WTC11 (cell line): ENCODE results near the gene ALDH3A2. TPM values are rescaled to one million over a fixed set of nuclear protein-coding genes. Genes with fewer than 3 reads are reported as not detected.

ENCODE experiments used
- ATAC-seq: fragments of 200-7000 bp; cut with Tn5 transposase; 2 replicates; pipeline ENCODE4 v1.10.0; 2021; ENCODE audit warnings: mild to moderate bottlenecking, moderate library complexity
- CTCF ChIA-PET: fragments of 300-600 bp; sonication (Branson Sonifier 250); formaldehyde crosslinking; loops from one replicate; lab custom pipeline; 2021; ENCODE audit warnings: antibody characterized with exemption; lab: Charles Lee
- POLR2A ChIA-PET: fragments of 350-600 bp; sonication (Branson Sonifier 250); formaldehyde crosslinking; loops from one replicate; lab custom pipeline; 2021; ENCODE audit warnings: antibody characterized with exemption; lab: Charles Lee
- DNase-seq: peaks from one replicate; pipeline ENCODE4 v3.0.0; 2021; ENCODE audit warnings: low spot score
- H3K27ac Mint-ChIP-seq: 2 replicates; pipeline ENCODE4 v1.8.0; 2021; ENCODE audit warnings: mixed read lengths
- H3K27me3 Mint-ChIP-seq: 2 replicates; pipeline ENCODE4 v1.8.0; 2021; ENCODE audit warnings: low read depth, mild to moderate bottlenecking, moderate library complexity, mixed read lengths
- H3K36me3 Mint-ChIP-seq: 2 replicates; pipeline ENCODE4 v1.8.0; 2021; ENCODE audit warnings: mixed read lengths
- H3K4me1 Mint-ChIP-seq: 2 replicates; pipeline ENCODE4 v1.8.0; 2022; ENCODE audit warnings: mixed read lengths
- H3K4me3 Mint-ChIP-seq: 2 replicates; pipeline ENCODE4 v1.8.0; 2021; ENCODE audit warnings: mild to moderate bottlenecking, moderate library complexity, mixed read lengths
- H3K9me3 Mint-ChIP-seq: 2 replicates; pipeline ENCODE4 v1.8.0; 2021; ENCODE audit warnings: mixed read lengths
- AR ChIP-seq: fragments of 250-450 bp; sonication (Bioruptor Pico); IDR thresholded peaks from 2 replicates; pipeline ENCODE4 v1.9.0; 2021; ENCODE audit warnings: mild to moderate bottlenecking
- ATF1 ChIP-seq: sonication (generic); formaldehyde crosslinking; IDR thresholded peaks from 2 replicates; pipeline ENCODE4 v1.8.1; 2023; ENCODE audit warnings: mild to moderate bottlenecking, moderate library complexity, missing genetic modification reagents
- CREM ChIP-seq: sonication (generic); formaldehyde crosslinking; IDR thresholded peaks from 2 replicates; pipeline ENCODE4 v1.8.1; 2022; ENCODE audit warnings: mild to moderate bottlenecking, missing genetic modification reagents, moderate library complexity
- GRHL2 ChIP-seq: fragments of 250-450 bp; sonication (Bioruptor Pico); IDR thresholded peaks from 2 replicates; pipeline ENCODE4 v1.8.0; 2022; ENCODE audit warnings: mild to moderate bottlenecking, moderate library complexity; ENCODE audit not compliant: insufficient replicate concordance, severe bottlenecking
- IRF2 ChIP-seq: sonication (generic); formaldehyde crosslinking; IDR thresholded peaks from 2 replicates; pipeline ENCODE4 v1.8.0; 2022; ENCODE audit warnings: low read depth, missing genetic modification reagents, borderline replicate concordance
- JAZF1 ChIP-seq: fragments of 250-450 bp; sonication (Bioruptor Pico); IDR thresholded peaks from 2 replicates; pipeline ENCODE4 v1.9.0; 2021; ENCODE audit warnings: moderate library complexity, mild to moderate bottlenecking, inconsistent platforms
- MYBL2 ChIP-seq: sonication (generic); formaldehyde crosslinking; IDR thresholded peaks from 2 replicates; pipeline ENCODE4 v1.8.1; 2023; ENCODE audit warnings: mild to moderate bottlenecking, moderate library complexity, missing genetic modification reagents
- NR2C2 ChIP-seq: sonication (generic); formaldehyde crosslinking; IDR thresholded peaks from 2 replicates; pipeline ENCODE4 v1.8.0; 2022; ENCODE audit warnings: mild to moderate bottlenecking, missing genetic modification reagents
- OVOL2 ChIP-seq: fragments of 250-450 bp; sonication (Bioruptor Pico); IDR thresholded peaks from 2 replicates; pipeline ENCODE4 v1.9.0; 2021; ENCODE audit warnings: mild to moderate bottlenecking, borderline replicate concordance
- RELA ChIP-seq: sonication (generic); formaldehyde crosslinking; IDR thresholded peaks from 2 replicates; pipeline ENCODE4 v1.8.1; 2022; ENCODE audit warnings: missing genetic modification reagents, mild to moderate bottlenecking, borderline replicate concordance
- STAT6 ChIP-seq: sonication (generic); formaldehyde crosslinking; conservative IDR thresholded peaks from 2 replicates; pipeline ENCODE4 v1.8.1; 2023; ENCODE audit warnings: mild to moderate bottlenecking, low read depth, missing genetic modification reagents, moderate library complexity
- TEAD4 ChIP-seq: sonication (generic); formaldehyde crosslinking; IDR thresholded peaks from 2 replicates; pipeline ENCODE4 v1.8.0; 2022; ENCODE audit warnings: mild to moderate bottlenecking, missing genetic modification reagents
- USF2 ChIP-seq: sonication (generic); formaldehyde crosslinking; IDR thresholded peaks from 2 replicates; pipeline ENCODE4 v1.8.1; 2023; ENCODE audit warnings: mild to moderate bottlenecking, missing genetic modification reagents, moderate library complexity
- ZNF232 ChIP-seq: sonication (generic); formaldehyde crosslinking; IDR thresholded peaks from 2 replicates; pipeline ENCODE4 v1.8.0; 2022; ENCODE audit warnings: mild to moderate bottlenecking, missing genetic modification reagents
- ZNF281 ChIP-seq: sonication (generic); formaldehyde crosslinking; IDR thresholded peaks from 2 replicates; pipeline ENCODE4 v1.8.0; 2023; ENCODE audit warnings: mild to moderate bottlenecking, missing genetic modification reagents
- ZNF317 ChIP-seq: sonication (generic); formaldehyde crosslinking; IDR thresholded peaks from 2 replicates; pipeline ENCODE4 v1.8.1; 2023; ENCODE audit warnings: low read depth, mild to moderate bottlenecking, moderate library complexity, missing genetic modification reagents, borderline replicate concordance
- total RNA-seq: library from RNA; stranded (reverse); gene quantifications from 3 replicates; pipeline ENCODE4 v1.2.3, GENCODE V29; 2021

The ALDH3A2 gene
- total RNA-seq, 1 experiment from 2014 or later: 68.5 TPM

GRCh38 chr17:19717411-19717908 lies 68.9 kb downstream of the ALDH3A2 start:
- no peak for ATAC-seq
- Mint-ChIP-seq H3K4me1 (peaks cover 9% of the 10 kb centered on the region; the same call in 1 of the 2 replicates), H3K4me3 (no peak overlapping the region), H3K9me3 (no peaks in the 10 kb centered on the region), H3K36me3 (no peaks in the 10 kb centered on the region; the same call in 1 of the 2 replicates)
- ChIA-PET POLR2A (no interaction called here), CTCF (interaction anchor here (1.1 to 2.3 kb wide), 4 partner anchors 12 to 355 kb away, joined by 4 to 21 read pairs (median 7); partner anchors contain the start of gene B9D1)
- no peak for TF ChIP-seq NR2C2 (CRISPR knock-in tag)
- TF ChIP-seq ATF1: no peak
- TF ChIP-seq TEAD4 (CRISPR knock-in tag): no peak
- no peak for TF ChIP-seq RELA (CRISPR knock-in tag)
- no peak for TF ChIP-seq CREM (CRISPR knock-in tag)
- no peak for TF ChIP-seq JAZF1 (CRISPR knock-in tag)
- TF ChIP-seq ZNF317: no peak
- TF ChIP-seq GRHL2: no peak
- no peak for TF ChIP-seq ZNF232 (CRISPR knock-in tag)
- no peak for TF ChIP-seq MYBL2 (CRISPR knock-in tag)
- TF ChIP-seq AR (CRISPR knock-in tag): no peak
- TF ChIP-seq ZNF281 (CRISPR knock-in tag): no peak
- no peak for TF ChIP-seq USF2 (CRISPR knock-in tag)
- TF ChIP-seq IRF2 (CRISPR knock-in tag): no peak
- no peak for TF ChIP-seq OVOL2 (CRISPR knock-in tag)
- TF ChIP-seq STAT6 (CRISPR knock-in tag): no peak
- TF ChIP-seq, all 79 proteins: peak for 0
- Mint-ChIP-seq H3K27ac (no peak overlapping the region), H3K27me3 (no peaks in the 10 kb centered on the region; the same call in 1 of the 2 replicates)
- DNase-seq: no peak
